T-helper 1 cell treated with Interleukin-12 subunit alpha and Interleukin-12 subunit beta and Interleukin-4 antibody, amounts not matched to agents 30 ng/mL and 1 ng/mL, for 36 hours (primary cell): ENCODE data around the gene ARMC2. TPM values are rescaled to one million over a fixed set of nuclear protein-coding genes. Genes with fewer than 3 reads are reported as not detected.

Experiments used
- intact Hi-C: fragments of 100-400 bp; cut with micrococcal nuclease; formaldehyde crosslinking; loops from one replicate; pipeline ENCODE4 v1.15.1; 2024
- total RNA-seq: library from RNA; stranded (reverse); gene quantifications from 2 replicates; pipeline ENCODE4 v1.2.3, GENCODE V29; 2022

ARMC2 gene
- total RNA-seq, 1 donor from 2014 or later, result 6.1 TPM

DNA sequence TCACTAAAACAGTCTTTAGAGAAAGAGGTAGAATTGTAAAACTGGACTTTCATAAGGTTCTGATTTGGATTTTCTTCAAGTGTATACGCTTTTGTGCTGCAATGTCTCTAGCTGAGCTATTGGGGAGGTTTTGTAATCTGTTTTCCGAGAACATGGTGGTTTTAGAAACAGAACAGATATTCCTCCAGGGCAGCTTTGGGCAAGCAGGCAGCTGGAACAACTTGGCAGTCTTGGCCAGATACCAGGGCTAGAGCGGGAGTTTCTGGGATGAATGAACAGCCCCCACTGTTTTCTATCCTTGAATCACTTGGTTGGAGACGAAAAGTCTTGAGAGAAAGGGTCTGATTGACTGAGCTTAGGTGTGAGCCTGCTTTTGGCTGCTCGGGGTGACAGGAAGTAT, 17.1 kb upstream of the ARMC2 start:
- intact Hi-C loops, result no loop called here

DNA sequence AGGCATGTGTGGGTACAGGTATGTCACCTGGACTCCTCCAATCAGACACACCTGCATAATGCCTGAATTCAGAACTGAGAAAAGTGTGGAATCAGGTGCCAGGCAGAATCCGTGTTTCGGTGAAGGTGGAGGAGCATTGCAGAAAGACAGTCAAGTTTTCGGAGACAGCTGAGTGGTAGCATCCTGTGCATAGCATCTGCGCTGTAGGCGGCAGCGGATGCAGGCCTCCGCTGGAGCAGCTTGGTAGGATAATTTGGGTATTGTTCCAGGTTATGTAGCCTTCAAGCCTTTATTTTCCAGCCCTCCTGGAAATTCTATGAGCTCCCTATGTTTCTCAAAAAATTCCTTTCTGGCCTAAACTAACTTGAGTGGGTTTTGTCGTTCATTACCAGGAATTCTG, 15.5 kb upstream of the ARMC2 start:
- intact Hi-C loops, result no loop called here

DNA sequence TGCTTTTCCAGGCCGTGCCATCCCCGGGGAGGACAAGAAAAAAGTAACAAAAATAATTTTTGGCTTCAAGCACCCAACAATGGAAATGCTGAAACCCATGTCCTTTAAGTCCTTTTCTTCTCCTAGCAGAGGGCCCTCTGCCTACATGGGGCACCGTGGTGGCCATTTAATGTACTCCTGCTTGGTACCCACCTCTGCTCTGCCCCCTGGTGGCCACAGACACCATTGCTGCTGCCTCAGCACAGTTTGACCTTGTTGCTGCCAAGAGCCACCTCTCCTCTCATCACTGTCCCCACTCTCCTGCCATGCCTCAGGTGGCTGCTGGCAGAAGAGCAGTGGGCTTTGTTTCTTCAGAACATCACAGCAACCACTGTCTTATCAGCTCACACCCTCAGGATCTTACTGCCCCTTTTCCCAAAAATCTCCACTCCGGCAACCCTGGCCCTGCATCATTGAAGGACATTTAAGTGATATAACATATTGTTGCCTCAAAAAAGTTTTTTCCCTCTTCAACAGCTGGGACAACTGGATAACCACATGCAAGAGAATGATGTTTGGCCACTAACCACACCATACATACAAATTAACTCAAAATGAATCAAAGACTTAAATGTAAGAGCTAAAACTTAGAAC, 12.9 kb upstream of the ARMC2 start:
- intact Hi-C loops, result loop anchor here (1.0 kb wide), 8 partner anchors 13 to 293 kb away; partner anchors contain the start of gene ARMC2

DNA sequence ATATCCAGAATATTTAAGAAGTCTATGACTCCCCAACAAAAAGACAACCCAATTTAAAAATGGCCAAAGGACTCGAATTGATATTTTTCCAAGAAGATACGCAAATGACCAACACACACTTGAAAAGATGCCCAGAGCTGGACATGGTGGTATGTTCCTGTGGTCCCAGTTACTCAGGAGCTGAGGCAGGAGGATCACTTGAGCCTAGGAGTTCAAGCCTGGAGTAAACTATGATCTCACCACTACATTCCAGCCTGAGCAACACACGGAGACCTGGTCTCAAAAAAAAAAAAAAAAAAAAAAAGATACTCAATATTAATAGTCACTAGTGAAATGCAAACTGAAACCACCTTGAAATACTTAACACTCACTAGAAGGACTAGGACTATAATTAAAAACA, 12.2 kb upstream of the ARMC2 start:
- intact Hi-C loops, result no loop called here

DNA sequence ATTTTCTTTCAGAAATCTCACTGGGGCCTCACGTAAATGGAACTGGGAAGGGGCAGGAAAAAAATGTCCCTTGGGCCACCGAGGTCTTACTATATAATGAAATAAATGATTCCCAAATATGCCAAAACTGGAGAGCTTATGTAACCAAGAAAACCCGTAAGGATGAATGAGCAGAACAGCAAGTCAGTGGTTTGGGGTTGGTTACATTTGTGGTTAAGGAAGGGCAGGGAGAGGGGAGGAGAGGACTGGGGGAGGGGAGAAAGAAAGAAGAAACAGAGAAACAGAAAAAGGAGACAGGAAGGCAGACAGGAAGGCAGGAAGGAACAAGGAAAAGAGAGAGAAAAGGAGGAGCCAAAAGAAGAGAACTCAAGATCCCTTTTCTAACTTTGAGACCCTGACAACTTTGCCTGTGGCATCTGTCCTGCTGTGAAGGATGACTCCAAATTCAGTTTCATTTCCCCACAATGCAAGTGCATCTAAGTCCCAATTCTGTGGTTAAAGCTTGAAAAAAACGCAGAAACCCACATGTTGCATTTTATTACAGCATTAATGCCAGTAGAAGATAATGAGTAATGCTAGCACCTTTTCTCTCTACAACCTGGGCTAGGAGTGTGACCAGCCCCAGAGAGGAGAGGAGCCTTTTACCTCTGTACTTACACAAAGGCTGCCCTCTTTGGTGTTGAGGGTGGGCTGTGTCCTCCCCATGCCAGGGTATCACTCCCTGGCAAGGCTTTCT, 10.8 kb upstream of the ARMC2 start:
- intact Hi-C loops, result no loop called here

DNA sequence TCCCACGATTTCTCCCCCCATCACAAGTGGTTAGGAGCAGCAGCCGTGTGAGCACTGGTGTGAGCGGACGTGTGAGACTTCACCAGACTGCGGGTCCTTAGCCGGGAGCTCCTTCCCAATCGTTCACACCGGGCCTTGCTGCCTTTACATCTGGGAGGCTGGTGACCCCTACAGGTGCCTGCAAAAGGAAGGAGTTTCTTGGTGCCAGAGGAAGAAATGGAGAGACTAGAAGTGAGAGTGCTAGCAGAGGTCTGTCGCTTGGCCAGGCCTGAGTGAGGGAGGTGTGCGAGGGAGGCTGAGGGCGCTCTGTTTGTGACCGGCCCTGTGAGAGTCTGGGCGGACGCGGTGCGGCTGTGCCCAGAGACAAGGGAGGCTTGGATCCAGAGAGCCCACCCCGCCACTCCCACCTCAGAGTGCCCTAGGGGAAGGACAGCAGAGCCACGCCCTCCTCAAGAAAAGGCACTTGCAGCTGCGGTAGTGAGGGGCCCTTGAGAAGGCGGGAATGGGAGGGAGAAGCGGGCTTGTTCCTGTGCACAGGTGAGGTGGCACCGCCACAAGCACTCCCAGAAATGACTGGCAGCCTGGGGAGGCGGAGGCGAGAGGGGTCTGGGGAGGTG, 10.0 kb upstream of the ARMC2 start:
- intact Hi-C loops, result no loop called here

DNA sequence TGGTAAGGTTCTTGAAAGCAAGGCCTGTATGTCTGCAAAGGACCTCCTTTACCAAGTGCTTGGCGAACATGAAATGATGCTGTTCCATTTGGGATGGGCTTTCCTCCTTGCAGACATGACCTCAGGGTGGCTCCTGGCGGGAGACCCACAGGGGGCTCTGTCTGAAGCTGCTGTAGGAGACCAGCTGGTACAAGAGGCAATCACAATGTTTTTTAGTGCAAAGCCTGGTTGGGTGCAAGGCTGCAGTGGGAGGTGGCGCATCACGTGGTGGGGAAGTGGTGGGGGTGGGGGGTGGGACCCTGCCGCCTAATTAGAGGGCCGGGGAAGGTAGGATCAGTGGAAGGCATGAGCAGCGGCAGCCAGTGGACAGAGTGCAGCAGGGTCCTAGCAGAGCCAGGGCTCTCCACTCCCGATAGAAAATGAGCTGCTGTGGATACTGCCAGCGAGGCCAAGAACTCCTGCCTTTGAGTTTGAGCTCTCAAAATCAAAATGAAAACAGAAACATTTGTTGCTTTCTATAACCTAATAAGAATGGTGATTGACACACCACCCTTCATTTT, 9.1 kb upstream of the ARMC2 start:
- intact Hi-C loops, result no loop called here

DNA sequence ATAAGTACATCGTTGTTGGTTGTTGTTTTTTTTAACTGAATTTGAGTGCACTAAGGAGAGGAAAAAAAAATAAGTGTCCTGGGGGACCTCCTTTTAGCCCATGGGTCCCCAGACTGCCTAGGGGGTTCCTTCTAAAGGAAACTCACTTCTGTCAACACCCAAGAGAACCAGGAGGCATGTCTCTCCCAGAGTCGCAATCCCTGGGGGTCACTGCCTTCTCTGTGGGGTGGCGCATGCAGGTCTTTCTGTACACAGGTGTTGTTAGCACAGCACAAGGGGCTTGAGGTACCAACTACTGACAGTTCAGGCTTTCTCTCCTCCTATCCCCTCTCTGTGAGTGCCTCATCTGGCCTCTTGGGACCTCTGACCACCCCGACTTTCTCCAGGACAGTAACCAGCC, 7.3 kb upstream of the ARMC2 start:
- intact Hi-C loops, result no loop called here

DNA sequence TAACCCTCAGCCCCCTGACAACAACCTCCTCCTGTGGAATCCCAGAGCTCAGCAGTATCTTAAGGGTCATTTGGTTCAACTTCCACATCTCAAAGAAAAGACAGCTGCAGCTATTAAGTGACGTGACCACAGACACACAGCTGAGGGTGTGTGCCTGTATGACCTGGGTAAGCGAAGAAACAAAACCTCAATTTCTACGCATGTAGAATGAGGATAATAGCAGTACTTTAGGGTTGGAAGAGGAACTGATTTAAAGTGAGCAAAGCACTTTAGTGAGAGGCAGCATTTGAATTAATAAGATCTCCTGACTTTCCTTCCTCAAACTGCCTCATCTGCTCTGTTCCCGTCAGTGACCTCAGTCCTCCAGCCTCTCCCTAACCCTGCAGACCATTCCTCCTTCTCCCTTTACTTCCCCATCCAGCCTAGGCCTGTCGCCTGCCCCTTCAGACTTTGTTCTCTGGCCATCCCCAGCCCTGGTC, 6.8 kb upstream of the ARMC2 start:
- intact Hi-C loops, result no loop called here

DNA sequence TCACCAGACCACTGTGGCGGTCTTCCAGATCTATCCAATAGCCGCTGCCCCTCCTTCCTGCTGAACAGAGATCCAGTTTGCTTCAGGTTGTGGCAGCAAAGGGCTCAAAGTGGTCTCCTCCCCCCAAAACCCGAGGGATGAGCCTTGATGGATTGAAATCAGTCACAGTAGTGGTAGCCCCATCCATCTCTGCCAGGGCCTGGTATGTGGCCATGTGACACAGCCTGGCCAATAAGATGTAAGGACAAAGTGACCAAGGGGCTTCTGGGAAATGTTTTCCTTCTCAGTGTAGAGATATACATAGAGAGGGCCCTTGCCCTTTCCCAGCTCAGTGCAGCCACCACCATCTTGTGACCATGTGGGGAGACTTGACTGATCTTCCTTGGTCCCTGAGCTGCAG, 4.1 kb upstream of the ARMC2 start:
- intact Hi-C loops, result no loop called here

DNA sequence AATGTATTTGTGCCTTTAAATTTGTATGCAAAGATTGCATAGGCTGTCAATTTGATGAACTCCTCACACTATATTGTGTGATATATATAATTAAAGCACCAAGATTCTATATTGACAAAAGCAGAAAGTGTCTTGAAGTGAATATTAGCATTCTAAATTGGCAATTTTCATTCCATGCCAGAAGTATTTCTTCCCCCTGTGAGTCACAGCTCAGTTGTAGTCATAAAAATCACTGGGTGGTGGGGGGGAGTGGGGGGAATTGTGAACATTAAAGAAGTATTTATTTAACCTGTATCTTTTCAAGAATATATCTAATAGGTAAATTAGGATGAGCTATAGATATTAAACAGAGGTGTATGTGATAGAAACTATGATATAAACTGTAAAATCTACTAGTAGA, 3.1 kb upstream of the ARMC2 start:
- intact Hi-C loops, result no loop called here

DNA sequence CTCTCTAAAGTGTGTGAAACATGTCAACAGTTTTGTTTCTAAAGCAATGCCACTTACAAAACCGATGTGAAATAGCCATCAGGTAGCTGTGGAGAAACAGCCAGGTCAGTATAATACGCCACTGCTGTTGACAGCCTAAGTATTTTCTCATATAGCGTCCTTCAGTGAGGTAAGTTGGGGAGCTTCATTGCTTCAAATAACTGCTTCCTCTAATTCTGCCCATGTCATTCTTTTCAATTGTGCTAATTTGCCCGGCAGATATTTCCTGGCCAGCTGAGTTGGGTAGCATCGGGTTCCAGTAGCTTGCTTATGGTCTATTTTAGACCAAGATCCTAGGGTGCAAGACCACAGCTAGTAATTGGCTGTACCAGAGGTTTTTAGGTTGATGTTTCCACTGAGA, 2.1 kb upstream of the ARMC2 start:
- intact Hi-C loops, result no loop called here

DNA sequence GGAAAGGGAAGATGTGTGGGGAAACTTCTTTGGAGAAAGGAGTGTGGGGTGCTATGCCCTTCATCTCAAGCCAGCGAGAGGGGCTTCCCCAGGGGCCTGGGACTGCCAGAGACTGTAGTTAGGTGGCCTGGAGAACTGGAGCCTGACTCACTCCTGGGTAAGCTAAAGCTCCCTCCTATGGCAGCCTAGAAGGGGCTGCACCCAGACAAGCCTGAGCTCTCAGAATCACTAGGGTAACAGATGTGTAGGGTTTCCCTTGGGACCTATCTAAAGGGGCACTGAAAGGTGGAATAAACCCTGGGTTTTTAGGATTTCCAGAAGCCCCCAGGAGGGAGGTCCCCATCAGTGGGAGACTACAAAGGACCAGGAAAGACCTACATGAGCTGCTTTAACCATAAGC, 1.6 kb upstream of the ARMC2 start:
- intact Hi-C loops, result no loop called here

DNA sequence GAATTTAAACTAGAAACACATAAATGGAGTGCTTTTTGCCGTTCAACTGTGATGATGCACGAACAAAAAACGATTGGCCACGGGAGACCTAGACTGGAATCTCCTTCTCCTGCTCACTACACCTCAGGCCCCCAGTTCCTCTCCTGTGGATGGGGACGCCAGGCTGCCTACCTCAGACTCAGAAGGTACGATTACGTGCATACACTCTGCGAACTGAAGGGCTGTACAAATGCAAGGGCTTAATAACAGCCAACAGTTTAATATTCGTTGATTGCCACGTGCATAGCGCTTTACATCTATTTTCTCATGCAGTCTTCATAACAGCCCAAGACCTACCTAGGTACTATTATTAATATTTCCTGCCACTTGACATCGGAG, 495 bp upstream of the ARMC2 start:
- intact Hi-C loops, result loop anchor here (1.0 to 2.0 kb wide), 8 partner anchors 12 to 288 kb away; partner anchors contain the start of gene CEP57L1

DNA sequence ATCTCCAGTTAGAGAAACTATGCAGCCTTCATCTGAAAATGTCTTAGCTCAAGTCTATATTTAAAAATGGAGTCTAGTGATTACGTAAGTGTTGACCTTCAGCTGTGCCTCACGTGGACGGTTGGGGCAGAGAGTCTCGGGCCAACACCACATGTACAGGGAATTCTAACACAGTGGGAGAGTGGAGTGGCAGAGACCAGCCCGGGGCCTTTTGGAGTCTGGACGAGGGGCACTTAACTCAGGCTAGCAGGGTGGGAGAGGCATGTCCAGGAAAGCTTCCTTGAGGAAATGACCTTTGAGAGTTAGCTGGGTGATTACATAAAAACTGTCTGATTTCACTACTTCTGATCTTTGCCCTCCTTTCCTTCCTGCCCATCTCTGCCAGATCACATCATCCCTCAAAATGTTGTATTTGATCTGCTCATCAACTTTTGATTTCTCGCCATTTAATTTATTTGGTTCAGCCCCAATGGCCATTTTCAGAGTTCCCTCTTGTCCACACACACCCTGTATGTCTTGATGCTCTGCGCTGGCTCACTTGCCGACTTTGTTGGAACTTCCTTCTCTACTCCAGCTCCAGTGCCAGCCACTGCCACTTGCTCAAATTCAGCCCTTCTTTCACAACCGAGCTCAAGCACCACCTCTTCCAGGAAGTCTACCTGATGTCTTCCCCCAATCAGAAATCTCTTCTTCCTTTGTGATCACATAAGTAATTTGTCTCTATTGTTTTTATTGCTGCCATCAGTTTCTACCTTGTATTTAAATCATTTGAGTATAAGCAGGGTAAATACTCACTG, 2.6 kb downstream of the ARMC2 start:
- intact Hi-C loops, result no loop called here

DNA sequence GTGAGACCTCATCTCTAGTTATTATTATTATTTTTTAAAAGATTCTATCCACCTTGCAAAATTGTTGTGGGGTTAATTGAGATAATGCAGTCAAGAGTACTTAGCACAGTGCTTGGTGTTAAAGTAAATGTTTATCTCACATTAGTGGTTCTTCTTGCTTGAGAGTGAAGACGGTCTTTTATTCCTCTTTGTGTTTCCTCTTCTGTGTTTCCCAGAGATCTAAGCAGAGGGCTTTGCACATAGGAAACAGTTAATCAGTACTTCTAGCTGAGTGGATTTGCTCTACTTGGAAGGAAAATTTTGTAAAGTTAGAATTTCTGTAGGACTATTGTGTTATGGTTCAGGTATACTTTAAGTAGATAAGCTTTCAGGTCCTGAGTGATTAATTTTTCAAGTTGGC, 3.5 kb downstream of the ARMC2 start:
- intact Hi-C loops, result no loop called here

DNA sequence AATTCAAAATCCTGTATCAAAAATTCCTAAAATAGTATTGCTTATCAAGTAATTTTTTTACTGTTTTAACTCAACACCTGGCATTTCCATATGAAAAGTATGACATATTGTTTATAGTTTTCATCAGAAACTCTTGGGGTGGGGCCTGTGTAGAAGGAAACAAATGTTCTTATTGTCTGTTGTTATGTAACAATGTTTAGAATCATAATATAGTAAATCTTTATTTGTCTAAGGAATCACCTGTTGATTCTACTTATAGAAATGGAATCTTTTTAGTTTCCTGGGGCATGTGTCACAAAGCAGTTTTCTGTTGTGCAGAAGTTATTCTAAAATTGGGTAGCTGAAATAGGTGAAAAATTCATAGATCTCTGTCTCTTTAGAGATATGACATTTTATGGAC, 4.9 kb downstream of the ARMC2 start:
- intact Hi-C loops, result loop anchor here (1.0 kb wide), 1 partner anchor 9 kb away; no protein-coding TSS in a partner anchor

DNA sequence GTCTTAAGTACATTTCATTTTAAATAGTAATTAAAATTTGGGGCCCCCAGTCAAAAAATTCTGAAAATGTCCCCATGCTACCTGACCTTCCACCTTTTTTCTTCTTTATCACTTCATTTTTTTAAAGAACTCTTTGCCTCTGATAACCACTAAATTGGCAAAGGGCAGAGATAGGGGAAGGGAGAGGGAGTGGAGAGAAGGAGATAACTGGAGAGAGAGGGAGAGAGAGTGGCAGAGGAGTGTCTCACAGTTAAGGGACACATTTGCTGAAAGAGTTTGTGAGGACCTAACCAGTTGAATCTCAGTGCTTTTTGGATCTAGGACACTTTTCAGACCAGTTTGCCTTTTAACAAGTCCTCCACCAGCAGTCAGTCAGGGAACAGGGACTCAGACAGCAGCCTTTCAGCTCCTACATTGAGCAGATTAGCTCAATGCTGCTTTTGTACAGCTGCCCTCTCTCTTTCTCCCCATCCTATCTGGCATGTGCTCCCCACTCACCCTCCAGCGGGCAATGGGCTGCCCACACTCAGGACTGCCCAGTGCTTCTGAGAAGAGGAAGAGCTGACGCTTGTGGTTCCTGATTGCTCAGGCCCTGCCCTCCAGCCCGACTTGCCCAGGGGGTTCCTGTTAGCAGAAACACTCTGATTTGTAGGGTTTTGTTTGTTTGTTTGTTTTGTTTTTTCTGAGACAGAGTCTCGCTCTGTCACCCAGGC, 14.4 kb downstream of the ARMC2 start:
- intact Hi-C loops, result loop anchor here (1.0 kb wide), 1 partner anchor 9 kb away; no protein-coding TSS in a partner anchor

DNA sequence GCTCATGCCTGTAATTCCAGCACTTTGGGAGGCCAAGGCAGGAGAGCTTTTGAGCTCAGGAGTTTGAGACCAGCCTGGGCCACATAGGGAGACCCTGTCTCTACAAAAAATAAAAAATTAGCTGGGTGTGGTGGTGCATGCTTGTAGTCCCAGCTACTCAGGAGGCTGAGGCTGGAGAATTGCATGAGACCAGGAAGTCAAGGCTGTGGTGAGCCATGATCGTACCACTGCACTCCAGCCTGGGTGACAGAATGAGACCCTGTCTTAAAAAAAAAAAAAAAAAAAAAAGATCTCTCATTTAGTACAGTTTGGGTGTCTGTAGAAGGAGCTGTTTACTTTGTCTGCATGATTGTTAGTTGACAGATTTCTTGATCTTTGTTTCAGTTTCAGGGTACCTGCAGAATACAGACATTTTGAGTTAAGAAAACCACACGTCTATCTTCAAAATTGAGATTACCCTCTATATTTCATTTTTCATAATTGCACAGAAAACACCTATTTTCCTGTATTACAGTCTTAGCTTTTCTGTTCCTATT, 17.6 kb downstream of the ARMC2 start:
- intact Hi-C loops, result loop anchor here (1.0 to 2.0 kb wide), 6 partner anchors 8 to 207 kb away; partner anchors contain the start of gene ARMC2

DNA sequence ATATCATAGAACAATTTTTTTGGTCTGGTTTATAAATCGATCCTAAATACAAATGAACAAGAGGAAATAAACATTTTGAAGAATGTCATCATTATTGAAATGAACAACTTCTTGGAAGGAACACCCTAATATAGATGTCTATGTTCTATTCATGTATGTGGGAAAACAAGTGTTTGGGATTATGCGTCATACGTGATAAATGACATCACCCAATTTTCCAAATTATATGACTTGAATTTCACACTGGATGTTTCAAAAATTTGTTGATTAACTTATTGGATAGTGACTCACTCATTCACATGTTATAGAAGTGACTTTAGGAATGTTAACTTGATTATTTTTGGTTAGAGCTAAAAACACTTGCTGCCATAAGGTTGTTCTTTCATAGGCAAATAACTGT, 18.6 kb downstream of the ARMC2 start:
- intact Hi-C loops, result loop anchor here (1.0 to 2.0 kb wide), 6 partner anchors 8 to 207 kb away; partner anchors contain the start of gene ARMC2
